ENCODE data around the gene ZBED4. TPM values are rescaled to one million over a fixed set of nuclear protein-coding genes. Genes with fewer than 3 reads are reported as not detected.
A peak's percentile ranks its signal among the peaks of the same experiment; 100 is the strongest.

Gene ZBED4
- total and polyA plus RNA-seq, 10 donors, result 2.9 to 23.2 (median 13.9) TPM

DNA sequence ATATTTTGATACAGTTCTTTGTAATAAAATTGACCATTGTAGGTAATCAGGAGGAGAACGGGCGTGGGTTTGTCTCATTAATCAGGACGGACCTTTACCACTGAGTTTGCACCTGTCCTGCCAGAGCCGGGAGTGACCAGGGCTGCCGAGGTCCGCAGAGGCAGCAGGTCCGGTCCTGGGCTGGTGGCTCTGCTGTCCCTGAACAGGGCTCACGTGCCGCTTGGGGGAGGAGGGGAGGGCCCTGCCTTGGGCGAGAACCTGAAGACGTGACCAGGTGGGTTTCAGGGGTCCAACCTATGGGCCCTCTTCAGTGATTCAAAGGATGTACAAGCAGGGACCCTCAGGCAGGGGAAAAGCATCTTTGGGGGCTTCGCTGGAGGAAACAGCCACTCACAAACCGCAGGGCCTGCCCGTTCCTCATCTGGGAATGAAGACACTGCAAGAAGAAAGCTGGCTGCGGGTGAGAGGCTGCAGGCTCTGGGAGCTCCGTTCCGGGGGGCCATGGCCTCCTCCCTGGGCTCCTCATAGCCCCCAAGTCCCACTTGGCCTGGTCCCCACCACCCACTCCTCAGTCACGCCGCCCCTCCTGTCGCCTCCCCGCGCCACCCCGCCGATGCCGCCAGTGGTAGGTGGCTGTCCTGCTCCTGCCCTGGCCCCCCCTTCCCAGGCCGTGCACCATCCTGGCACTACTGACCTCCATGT, 74.0 kb downstream of the ZBED4 start:
- H3K4me1 ChIP-seq, result peaks cover 28 to 62% (median 54%) of the 10 kb centered on the region in 6 donors
- no peak overlapping the region for H3K4me3 ChIP-seq
- intact Hi-C loops (cut with DNase I; ENCODE audit: low total_unique reads), result loop anchor here (2.0 to 10.0 kb wide), 2 partner anchors 103 to 163 kb away; no protein-coding TSS in a partner anchor
- no peak overlapping the region for H3K27ac ChIP-seq
- WGBS, 5 donors, result 88 to 95% (median 92%) methylated on average over 24 to 26 of the region's 26 CpGs
- no peak for DNase-seq
- H3K9me3 ChIP-seq, result no peaks in the 10 kb centered on the region
- TF ChIP-seq POLR2A (IDR thresholded peaks at IDR 0.05) (no peak), POLR2AphosphoS5 (IDR thresholded peaks at IDR 0.05) (peak in 1 of 3 donors; percentile 8)
- H3K36me3 ChIP-seq, result peaks cover 0 to 30% (median 1%) of the 10 kb centered on the region in 6 donors
- H3K27me3 ChIP-seq (replicated peaks in 1 of 7), result peaks cover 0 to 12% (median 0%) of the 10 kb centered on the region in 7 donors

DNA sequence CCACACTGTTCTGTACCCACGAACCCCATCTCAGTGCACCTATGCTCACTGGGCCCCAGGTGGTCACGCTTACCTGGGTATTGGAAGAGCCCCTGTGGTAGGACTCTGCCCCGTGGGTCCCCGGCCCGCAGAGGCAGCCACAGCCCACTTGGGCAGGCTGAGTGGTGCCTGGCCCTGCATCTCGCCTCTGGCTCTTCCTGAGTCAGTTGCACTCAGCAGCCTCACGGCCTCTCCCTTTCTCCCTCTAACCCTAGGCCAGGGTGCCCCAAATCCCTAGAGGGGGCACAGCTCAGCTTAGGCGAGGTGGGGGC, 74.5 kb downstream of the ZBED4 start:
- H3K4me1 ChIP-seq, result peaks cover 31 to 67% (median 60%) of the 10 kb centered on the region in 6 donors
- H3K9me3 ChIP-seq, result no peaks in the 10 kb centered on the region
- peaks cover 0 to 12% (median 0%) of the 10 kb centered on the region in 7 donors for H3K27me3 ChIP-seq (replicated peaks in 1 of 7)
- H3K4me3 ChIP-seq, result no peak overlapping the region
- H3K27ac ChIP-seq, result no peak overlapping the region
- no peak for DNase-seq
- intact Hi-C loops (cut with DNase I; ENCODE audit: low total_unique reads), result loop anchor here (2.0 to 10.0 kb wide), 2 partner anchors 103 to 163 kb away; no protein-coding TSS in a partner anchor
- 84 to 89% (median 87%) methylated on average over 8 of the region's 8 CpGs for WGBS, 5 donors
- H3K36me3 ChIP-seq, result peaks cover 0 to 30% (median 1%) of the 10 kb centered on the region in 6 donors
- TF ChIP-seq POLR2AphosphoS5 (IDR thresholded peaks at IDR 0.05) (no peak), POLR2A (IDR thresholded peaks at IDR 0.05) (no peak)
- TF ChIP-seq, protein P1, sequence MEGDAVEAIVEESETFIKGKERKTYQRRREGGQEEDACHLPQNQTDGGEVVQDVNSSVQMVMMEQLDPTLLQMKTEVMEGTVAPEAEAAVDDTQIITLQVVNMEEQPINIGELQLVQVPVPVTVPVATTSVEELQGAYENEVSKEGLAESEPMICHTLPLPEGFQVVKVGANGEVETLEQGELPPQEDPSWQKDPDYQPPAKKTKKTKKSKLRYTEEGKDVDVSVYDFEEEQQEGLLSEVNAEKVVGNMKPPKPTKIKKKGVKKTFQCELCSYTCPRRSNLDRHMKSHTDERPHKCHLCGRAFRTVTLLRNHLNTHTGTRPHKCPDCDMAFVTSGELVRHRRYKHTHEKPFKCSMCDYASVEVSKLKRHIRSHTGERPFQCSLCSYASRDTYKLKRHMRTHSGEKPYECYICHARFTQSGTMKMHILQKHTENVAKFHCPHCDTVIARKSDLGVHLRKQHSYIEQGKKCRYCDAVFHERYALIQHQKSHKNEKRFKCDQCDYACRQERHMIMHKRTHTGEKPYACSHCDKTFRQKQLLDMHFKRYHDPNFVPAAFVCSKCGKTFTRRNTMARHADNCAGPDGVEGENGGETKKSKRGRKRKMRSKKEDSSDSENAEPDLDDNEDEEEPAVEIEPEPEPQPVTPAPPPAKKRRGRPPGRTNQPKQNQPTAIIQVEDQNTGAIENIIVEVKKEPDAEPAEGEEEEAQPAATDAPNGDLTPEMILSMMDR (IDR thresholded peaks at IDR 0.05 in 8 of 11, conservative IDR thresholded peaks at IDR 0.05 in 3 of 11), result no peak

DNA sequence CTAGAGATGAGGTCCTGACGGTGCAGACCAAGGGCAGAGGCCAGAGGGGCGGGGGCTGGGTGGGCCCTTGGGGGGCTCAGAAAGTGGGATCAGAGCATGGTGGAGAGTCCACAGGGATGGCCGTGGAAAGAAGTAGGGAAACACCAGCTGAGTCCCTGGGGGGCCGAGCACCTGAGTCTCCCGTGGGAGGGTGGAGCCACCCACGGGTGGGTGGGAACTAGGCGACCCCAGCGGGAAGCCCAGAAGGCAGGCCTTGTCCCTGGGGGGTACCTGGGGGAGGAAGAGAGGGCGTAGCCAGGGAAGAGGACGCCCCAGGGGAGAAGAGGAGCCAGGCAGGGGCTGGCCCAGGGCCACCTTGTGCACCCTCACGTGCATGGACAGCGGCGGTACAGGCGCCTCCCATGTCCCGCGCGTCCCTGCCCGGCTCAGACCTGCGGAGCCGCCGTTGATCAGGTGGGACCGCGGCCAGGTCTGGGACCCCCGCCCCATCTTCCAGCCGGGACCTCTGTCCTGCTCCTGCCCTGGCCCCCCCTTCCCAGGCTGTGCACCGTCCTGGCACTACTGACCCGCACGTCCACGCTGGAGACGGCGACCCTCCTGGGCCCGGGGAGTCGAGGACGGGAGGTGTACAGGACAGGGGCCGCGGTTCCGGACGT, 75.0 kb downstream of the ZBED4 start:
- Histone ChIP-seq H3K36me3 (peaks cover 0 to 30% (median 1%) of the 10 kb centered on the region in 6 donors), H3K27me3 (replicated peaks in 1 of 7) (peaks cover 0 to 12% (median 0%) of the 10 kb centered on the region in 7 donors), H3K4me1 (peaks cover 33 to 72% (median 65%) of the 10 kb centered on the region in 6 donors), H3K27ac (no peak overlapping the region), H3K9me3 (no peaks in the 10 kb centered on the region), H3K4me3 (peak overlapping the region in 2 of 8 donors; percentile 10 to 57)
- TF ChIP-seq, protein P1 (IDR thresholded peaks at IDR 0.05 in 8 of 11, conservative IDR thresholded peaks at IDR 0.05 in 3 of 11), result no peak
- TF ChIP-seq POLR2A (IDR thresholded peaks at IDR 0.05) (no peak), POLR2AphosphoS5 (IDR thresholded peaks at IDR 0.05) (no peak)
- intact Hi-C loops (cut with DNase I; ENCODE audit: low total_unique reads), result loop anchor here (2.0 to 10.0 kb wide), 2 partner anchors 102 to 164 kb away; no protein-coding TSS in a partner anchor
- no peak for DNase-seq
- WGBS, 5 donors, result 46 to 68% (median 54%) methylated on average over 21 to 38 of the region's 38 CpGs

DNA sequence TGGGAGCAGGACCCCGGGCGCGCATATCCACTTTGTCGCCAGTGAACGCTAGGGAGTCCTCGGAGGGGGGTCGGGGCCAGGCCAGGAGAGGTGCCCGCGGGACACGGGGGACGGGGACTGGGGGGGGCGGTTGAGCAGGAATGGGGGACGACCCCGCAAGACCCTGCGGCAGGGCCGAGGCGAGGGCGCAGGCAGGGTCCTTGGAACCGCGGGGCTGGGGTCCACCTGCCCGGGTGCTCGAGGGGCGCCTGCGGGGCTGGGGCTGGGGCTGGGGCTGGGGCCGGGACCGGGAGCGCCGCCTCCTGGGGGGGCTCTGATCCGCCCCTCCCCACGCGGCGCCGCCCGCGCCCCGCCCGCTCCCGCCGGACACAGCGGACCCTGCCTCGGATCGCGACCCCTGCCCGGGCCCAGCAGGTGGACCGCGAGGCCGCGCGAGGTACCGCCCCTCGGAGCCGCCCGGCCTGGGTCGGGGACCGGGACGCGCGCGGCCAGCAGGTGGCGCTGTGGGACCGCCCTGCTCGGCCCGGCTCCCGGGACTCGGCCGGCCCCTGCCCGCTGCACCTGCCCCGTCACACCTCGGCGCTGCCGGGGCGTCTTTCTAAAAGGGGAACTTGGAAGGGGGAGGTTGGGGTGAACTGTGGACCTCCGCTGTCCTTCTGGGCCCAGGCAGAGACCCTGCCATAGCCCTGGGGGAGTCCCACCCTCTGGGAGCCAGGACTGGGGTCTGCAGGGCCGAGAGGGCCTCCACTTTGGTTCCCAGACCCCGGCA, 75.8 kb downstream of the ZBED4 start:
- TF ChIP-seq, protein P1 (IDR thresholded peaks at IDR 0.05 in 8 of 11, conservative IDR thresholded peaks at IDR 0.05 in 3 of 11), result peak in 10 of 11 experiments; percentile 29 to 98 (median 91)
- TF ChIP-seq POLR2AphosphoS5 (IDR thresholded peaks at IDR 0.05), result peak in 2 of 3 donors; percentile 46 to 67
- no peak for TF ChIP-seq POLR2A (IDR thresholded peaks at IDR 0.05)
- peak overlapping the region in 3 of 8 donors; percentile 10 to 57 (median 14) for H3K4me3 ChIP-seq
- peaks cover 0 to 27% (median 1%) of the 10 kb centered on the region in 6 donors for H3K36me3 ChIP-seq
- peaks cover 0 to 12% (median 0%) of the 10 kb centered on the region in 7 donors for H3K27me3 ChIP-seq (replicated peaks in 1 of 7)
- H3K27ac ChIP-seq, result peak overlapping the region in 6 of 8 donors; percentile 46 to 100 (median 96)
- no peaks in the 10 kb centered on the region for H3K9me3 ChIP-seq
- peak; percentile 97 for DNase-seq
- peaks cover 40 to 79% (median 72%) of the 10 kb centered on the region in 6 donors for H3K4me1 ChIP-seq
- intact Hi-C loops (cut with DNase I; ENCODE audit: low total_unique reads), result loop anchor here (2.0 to 10.0 kb wide), 2 partner anchors 101 to 165 kb away; no protein-coding TSS in a partner anchor
- 4 to 14% (median 5%) methylated on average over 17 to 75 of the region's 75 CpGs for WGBS, 5 donors

Data from spleen (tissue), 11 donors.